Neural progenitor cell (in vitro differentiated cells): ENCODE results near the gene OVCH2. TPM values are rescaled to one million over a fixed set of nuclear protein-coding genes. Genes with fewer than 3 reads are reported as not detected.

Experiments used
- DNase-seq: peaks from one replicate; pipeline ENCODE4 v3.0.0-alpha.2; 2016; ENCODE audit warnings: low spot score
- H2AFZ ChIP-seq: fragments of 200-600 bp; sonication (generic); replicated peaks from 2 replicates; pipeline ENCODE4 v1.6.1; 2016; ENCODE audit warnings: antibody characterized with exemption
- H3F3A ChIP-seq: fragments of 200-600 bp; sonication (generic); 2 replicates; pipeline ENCODE4 v1.6.1; 2016; ENCODE audit warnings: antibody characterized with exemption, low read depth
- H3K27ac ChIP-seq: fragments of 200-600 bp; sonication (generic); 2 replicates; pipeline ENCODE4 v1.5.1; 2016; ENCODE audit warnings: mild to moderate bottlenecking
- H3K27me3 ChIP-seq: fragments of 200-600 bp; sonication (generic); 2 replicates; pipeline ENCODE4 v1.6.1; 2016; ENCODE audit warnings: mild to moderate bottlenecking, moderate library complexity
- H3K36me3 ChIP-seq: fragments of 200-600 bp; sonication (generic); 2 replicates; pipeline ENCODE4 v1.5.1; 2016
- H3K4me1 ChIP-seq: fragments of 200-600 bp; sonication (generic); 2 replicates; pipeline ENCODE4 v1.6.1; 2016; ENCODE audit warnings: mixed run types
- H3K4me2 ChIP-seq: fragments of 200-600 bp; sonication (generic); 2 replicates; pipeline ENCODE4 v1.6.1; 2016
- H3K4me3 ChIP-seq: fragments of 200-600 bp; sonication (generic); 2 replicates; pipeline ENCODE4 v1.5.1; 2016
- H3K79me2 ChIP-seq: fragments of 200-600 bp; sonication (generic); 2 replicates; pipeline ENCODE4 v1.6.1; 2016; ENCODE audit warnings: low read depth
- H3K9ac ChIP-seq: fragments of 200-600 bp; sonication (generic); 2 replicates; pipeline ENCODE4 v1.6.1; 2016
- H3K9me3 ChIP-seq: fragments of 200-600 bp; sonication (generic); 2 replicates; pipeline ENCODE4 v1.5.1; 2016; ENCODE audit warnings: low read depth
- H4K20me1 ChIP-seq: fragments of 200-600 bp; sonication (generic); 2 replicates; pipeline ENCODE4 v1.6.1; 2016; ENCODE audit warnings: low read depth
- H3K27ac Mint-ChIP-seq: 3 replicates; pipeline ENCODE4 v1.8.0; 2021; ENCODE audit warnings: mixed read lengths
- H3K27me3 Mint-ChIP-seq: 2 replicates; pipeline ENCODE4 v1.8.0; 2022; ENCODE audit warnings: low read depth, mild to moderate bottlenecking, inconsistent platforms, moderate library complexity, mixed read lengths; ENCODE audit not compliant: insufficient read depth
- H3K36me3 Mint-ChIP-seq: 3 replicates; pipeline ENCODE4 v1.8.0; 2021; ENCODE audit warnings: mixed read lengths
- H3K4me1 Mint-ChIP-seq: 3 replicates; pipeline ENCODE4 v1.8.0; 2021; ENCODE audit warnings: mixed read lengths
- H3K4me3 Mint-ChIP-seq: 3 replicates; pipeline ENCODE4 v1.8.0; 2021; ENCODE audit warnings: mild to moderate bottlenecking, moderate library complexity, mixed read lengths
- H3K9me3 Mint-ChIP-seq: 3 replicates; pipeline ENCODE4 v1.8.0; 2020; ENCODE audit warnings: mixed read lengths
- CTCF ChIP-seq: fragments of 200-600 bp; sonication (generic); IDR thresholded peaks from 2 replicates; pipeline ENCODE4 v1.5.1; 2017; ENCODE audit warnings: antibody characterized with exemption, mild to moderate bottlenecking
- EZH2 ChIP-seq: fragments of 200-600 bp; sonication (generic); IDR thresholded peaks from 2 replicates; pipeline ENCODE4 v1.6.1; 2017; ENCODE audit warnings: antibody characterized with exemption, mild to moderate bottlenecking, moderate library complexity
- EZH2phosphoT487 ChIP-seq: fragments of 200-600 bp; sonication (generic); IDR thresholded peaks from 2 replicates; pipeline ENCODE4 v1.6.1; 2017; ENCODE audit warnings: antibody characterized with exemption
- total RNA-seq: library from RNA; depleted of rRNA; stranded (reverse); fragments of >200 nt; gene quantifications from 2 replicates; pipeline ENCODE4 v1.2.3, GENCODE V29; 2015; ENCODE audit warnings: low replicate concordance

OVCH2 gene
- total RNA-seq, 1 donor from 2014 or later, result not detected

- Histone ChIP-seq H3K36me3 (no peaks in the 10 kb centered on the region), H3K9me3 (no peaks in the 10 kb centered on the region), H3K27ac (no peak overlapping the region), H3K4me2 (no peak overlapping the region), H3K9ac (no peak overlapping the region), H3K79me2 (no peaks in the 10 kb centered on the region), H3K4me1 (peaks cover 7% of the 10 kb centered on the region), H2AFZ (no peak overlapping the region), H3K4me3 (no peak overlapping the region), H4K20me1 (no peaks in the 10 kb centered on the region), H3F3A (peaks cover 4% of the 10 kb centered on the region), H3K27me3 (no peaks in the 10 kb centered on the region)
- peaks cover 4% of the 10 kb centered on the region for H3K27me3 Mint-ChIP-seq
- no peaks in the 10 kb centered on the region for H3K4me1 Mint-ChIP-seq
- no peaks in the 10 kb centered on the region for H3K9me3 Mint-ChIP-seq
- DNase-seq, result no peak
- no peak for TF ChIP-seq EZH2phosphoT487
- no peak for TF ChIP-seq EZH2
- no peak for TF ChIP-seq CTCF
- no peak overlapping the region for H3K4me3 Mint-ChIP-seq
- H3K27ac Mint-ChIP-seq, result no peak overlapping the region
- H3K36me3 Mint-ChIP-seq, result no peaks in the 10 kb centered on the region
These were observed 17.0 kb downstream of the OVCH2 start for GRCh38 chr11:7689239-7689638.

GRCh38 chr11:7688238-7688826 lies 17.9 kb downstream of the OVCH2 start:
- H3K36me3 ChIP-seq, result no peaks in the 10 kb centered on the region
- no peak overlapping the region for H3K4me2 ChIP-seq
- H2AFZ ChIP-seq, result no peak overlapping the region
- H3K4me1 ChIP-seq, result peaks cover 7% of the 10 kb centered on the region
- no peak overlapping the region for H3K27ac Mint-ChIP-seq
- H3K4me3 Mint-ChIP-seq, result no peak overlapping the region
- TF ChIP-seq CTCF, result peak; percentile 74
- no peak for TF ChIP-seq EZH2
- no peak for TF ChIP-seq EZH2phosphoT487
- peaks cover 4% of the 10 kb centered on the region for H3F3A ChIP-seq
- H3K27ac ChIP-seq, result no peak overlapping the region
- H3K9ac ChIP-seq, result no peak overlapping the region
- H3K4me3 ChIP-seq, result no peak overlapping the region
- no peaks in the 10 kb centered on the region for H3K27me3 ChIP-seq
- peak; percentile 21 for DNase-seq
- no peaks in the 10 kb centered on the region for H3K9me3 ChIP-seq
- H3K36me3 Mint-ChIP-seq, result no peaks in the 10 kb centered on the region
- no peaks in the 10 kb centered on the region for H3K9me3 Mint-ChIP-seq
- H3K27me3 Mint-ChIP-seq, result peaks cover 4% of the 10 kb centered on the region
- H4K20me1 ChIP-seq, result no peaks in the 10 kb centered on the region
- H3K79me2 ChIP-seq, result no peaks in the 10 kb centered on the region
- H3K4me1 Mint-ChIP-seq, result no peaks in the 10 kb centered on the region

GRCh38 chr11:7687386-7687785 lies 18.9 kb downstream of the OVCH2 start:
- H4K20me1 ChIP-seq, result no peaks in the 10 kb centered on the region
- H3K27me3 ChIP-seq, result no peaks in the 10 kb centered on the region
- H3K27ac ChIP-seq, result no peak overlapping the region
- no peak overlapping the region for H3K9ac ChIP-seq
- Mint-ChIP-seq H3K4me3 (no peak overlapping the region), H3K27ac (no peak overlapping the region), H3K27me3 (peaks cover 4% of the 10 kb centered on the region), H3K4me1 (no peaks in the 10 kb centered on the region), H3K9me3 (no peaks in the 10 kb centered on the region), H3K36me3 (no peaks in the 10 kb centered on the region)
- H3F3A ChIP-seq, result peaks cover 4% of the 10 kb centered on the region
- H3K4me3 ChIP-seq, result no peak overlapping the region
- no peak for DNase-seq
- no peak overlapping the region for H2AFZ ChIP-seq
- H3K9me3 ChIP-seq, result no peaks in the 10 kb centered on the region
- TF ChIP-seq CTCF, result no peak
- TF ChIP-seq EZH2, result no peak
- no peak for TF ChIP-seq EZH2phosphoT487
- no peaks in the 10 kb centered on the region for H3K79me2 ChIP-seq
- H3K4me1 ChIP-seq, result peaks cover 7% of the 10 kb centered on the region
- no peaks in the 10 kb centered on the region for H3K36me3 ChIP-seq
- H3K4me2 ChIP-seq, result no peak overlapping the region
